Uterus (tissue), 2 donors: ENCODE measurements around the gene CRISPLD2.

ENCODE experiments used
- POLR2A ChIP-seq, 2 donors: fragments of 450-650 bp; IDR thresholded peaks; one replicate each; pipeline ENCODE4 v1.6.1; 2016; ENCODE audit warnings: antibody characterized with exemption in 2 of 2, mild to moderate bottlenecking in 1 of 2, moderate library complexity in 1 of 2
- TF ChIP-seq, protein P1 (sequence below), 4 experiments: fragments of 200-600 bp in 2 of 4; fragments of 450-650 bp in 2 of 4; sonication (generic) in 2 of 4; IDR thresholded peaks; one replicate each; pipeline ENCODE4 v1.5.1; 2016 to 2019; ENCODE audit warnings: antibody characterized with exemption in 4 of 4, mild to moderate bottlenecking in 2 of 4, moderate library complexity in 1 of 4

DNA sequence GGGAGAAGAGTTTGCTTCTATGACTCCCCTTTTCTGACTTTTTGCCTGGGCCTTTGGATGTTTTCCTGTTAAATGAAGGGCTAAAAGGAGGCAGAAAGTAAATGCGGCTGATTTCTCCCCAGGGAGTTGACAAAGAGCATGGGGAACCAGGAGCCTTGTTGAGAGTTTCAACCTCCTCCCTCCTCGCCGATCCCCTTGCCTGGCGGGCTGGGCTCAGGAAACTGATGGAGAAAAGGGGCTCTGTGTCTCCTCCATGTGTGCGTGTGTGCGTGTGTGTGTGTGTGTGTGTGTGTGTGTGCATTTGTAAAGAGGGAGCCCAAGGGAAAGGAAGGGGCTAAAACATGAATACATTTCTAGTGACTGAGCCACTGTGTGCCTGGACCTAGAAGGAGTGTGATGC lies 97.1 kb downstream of the CRISPLD2 start:
- TF ChIP-seq, protein P1, sequence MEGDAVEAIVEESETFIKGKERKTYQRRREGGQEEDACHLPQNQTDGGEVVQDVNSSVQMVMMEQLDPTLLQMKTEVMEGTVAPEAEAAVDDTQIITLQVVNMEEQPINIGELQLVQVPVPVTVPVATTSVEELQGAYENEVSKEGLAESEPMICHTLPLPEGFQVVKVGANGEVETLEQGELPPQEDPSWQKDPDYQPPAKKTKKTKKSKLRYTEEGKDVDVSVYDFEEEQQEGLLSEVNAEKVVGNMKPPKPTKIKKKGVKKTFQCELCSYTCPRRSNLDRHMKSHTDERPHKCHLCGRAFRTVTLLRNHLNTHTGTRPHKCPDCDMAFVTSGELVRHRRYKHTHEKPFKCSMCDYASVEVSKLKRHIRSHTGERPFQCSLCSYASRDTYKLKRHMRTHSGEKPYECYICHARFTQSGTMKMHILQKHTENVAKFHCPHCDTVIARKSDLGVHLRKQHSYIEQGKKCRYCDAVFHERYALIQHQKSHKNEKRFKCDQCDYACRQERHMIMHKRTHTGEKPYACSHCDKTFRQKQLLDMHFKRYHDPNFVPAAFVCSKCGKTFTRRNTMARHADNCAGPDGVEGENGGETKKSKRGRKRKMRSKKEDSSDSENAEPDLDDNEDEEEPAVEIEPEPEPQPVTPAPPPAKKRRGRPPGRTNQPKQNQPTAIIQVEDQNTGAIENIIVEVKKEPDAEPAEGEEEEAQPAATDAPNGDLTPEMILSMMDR (IDR thresholded peaks at IDR 0.05): no peak
- TF ChIP-seq POLR2A (IDR thresholded peaks at IDR 0.05): no peak
